GM19351 (cell line): ENCODE results near the gene MYD88.
A peak's percentile ranks its signal among the peaks of the same experiment; 100 is the strongest.

Experiments
- ATAC-seq: cut with Tn5 transposase; IDR thresholded peaks from one replicate; pipeline ENCODE4 v1.9.1; 2021; ENCODE audit warnings: mild to moderate bottlenecking, moderate library complexity; ENCODE audit not compliant: unreplicated experiment

Gene MYD88

GRCh38 chr3:38111696-38112377, 26.6 kb upstream of the MYD88 start:
- ATAC-seq: no peak

GRCh38 chr3:38112378-38112761, 26.1 kb upstream of the MYD88 start:
- no peak for ATAC-seq

- no peak for ATAC-seq
These were observed 24.2 kb upstream of the MYD88 start for GRCh38 chr3:38114052-38114874.

GRCh38 chr3:38114875-38115644, 23.4 kb upstream of the MYD88 start:
- ATAC-seq: no peak

- ATAC-seq: no peak
These were observed 22.6 kb upstream of the MYD88 start for GRCh38 chr3:38115645-38116427.

GRCh38 chr3:38116471-38117162, 21.8 kb upstream of the MYD88 start:
- ATAC-seq: no peak

- ATAC-seq: no peak
These were observed 21.2 kb upstream of the MYD88 start for GRCh38 chr3:38117163-38117716.

GRCh38 chr3:38117748-38118420, 20.6 kb upstream of the MYD88 start:
- peak; percentile 87 for ATAC-seq

GRCh38 chr3:38118421-38119247, 19.8 kb upstream of the MYD88 start:
- ATAC-seq: peak; percentile 2

GRCh38 chr3:38119248-38119544, 19.3 kb upstream of the MYD88 start:
- ATAC-seq: no peak

- ATAC-seq: no peak
These were observed 18.4 kb upstream of the MYD88 start for GRCh38 chr3:38119821-38120692.

- no peak for ATAC-seq
These were observed 17.6 kb upstream of the MYD88 start for GRCh38 chr3:38120693-38121450.

GRCh38 chr3:38121451-38121831, 17.0 kb upstream of the MYD88 start:
- no peak for ATAC-seq

GRCh38 chr3:38121832-38122461, 16.5 kb upstream of the MYD88 start:
- ATAC-seq: no peak

GRCh38 chr3:38122712-38123290, 15.7 kb upstream of the MYD88 start:
- no peak for ATAC-seq
